ENCODE data around the gene RHNO1.

GRCh38 chr12:2856051-2856450, 21.0 kb upstream of the RHNO1 start:
- no peak for TF ChIP-seq CTCF (IDR thresholded peaks at IDR 0.05; ENCODE audit: insufficient read depth, low read length, poor library complexity, severe bottlenecking)
- TF ChIP-seq EZH2phosphoT487 (conservative IDR thresholded peaks at IDR 0.05; ENCODE audit: low read length), result no peak

Measured in SU-DHL-6 (cell line).